Panc1 (cell line): ENCODE measurements around the gene VMO1. TPM values are rescaled to one million over a fixed set of nuclear protein-coding genes. Genes with fewer than 3 reads are reported as not detected.

Experiments
- ATAC-seq: fragments of 200-7000 bp; cut with Tn5 transposase; 2 replicates; pipeline ENCODE4 v1.9.1; 2020; ENCODE audit warnings: mild to moderate bottlenecking, moderate library complexity
- BruUV-seq: library from RNA; stranded (reverse); fragments of 400-500 nt; replicated peaks from 2 replicates; lab custom pipeline; 2021; lab: Mats Ljungman, UMichigan
- CTCF ChIA-PET: fragments of 300-600 bp; sonication (Branson Sonifier 250); formaldehyde crosslinking; loops from one replicate; lab custom pipeline; 2022; ENCODE audit warnings: antibody characterized with exemption; lab: Charles Lee
- POLR2A ChIA-PET: fragments of 300-600 bp; sonication (Branson Sonifier 250); formaldehyde crosslinking; loops from one replicate; lab custom pipeline; 2022; ENCODE audit warnings: antibody characterized with exemption; lab: Charles Lee
- DNase-seq: peaks from one replicate; pipeline ENCODE4 v3.0.0-alpha.2; 2010; ENCODE audit warnings: low read depth, low spot score
- H3K27ac ChIP-seq: 2 replicates; pipeline ENCODE4 v1.5.1; 2011; ENCODE audit warnings: mild to moderate bottlenecking, low read length, inconsistent platforms
- H3K27me3 ChIP-seq: fragments of 200-500 bp; sonication (Bioruptor generic); 2 replicates; pipeline ENCODE4 v1.6.0; 2014; ENCODE audit warnings: low read length, inconsistent platforms; ENCODE audit not compliant: control insufficient read depth, insufficient read depth
- H3K36me3 ChIP-seq: fragments of 200-500 bp; sonication (Bioruptor generic); 2 replicates; pipeline ENCODE4 v1.5.1; 2014; ENCODE audit warnings: inconsistent platforms, mild to moderate bottlenecking, low read length, moderate library complexity; ENCODE audit not compliant: control insufficient read depth, insufficient read depth
- H3K4me1 ChIP-seq: 2 replicates; pipeline ENCODE4 v1.5.1; 2011; ENCODE audit warnings: inconsistent platforms, mild to moderate bottlenecking, low read length, moderate library complexity; ENCODE audit not compliant: control insufficient read depth, insufficient read depth
- H3K4me3 ChIP-seq, 2 experiments: 2 replicates each; pipeline ENCODE4 v1.5.1; 2011 to 2012; ENCODE audit warnings: low read depth in 2 of 2, low read length in 2 of 2, mild to moderate bottlenecking in 2 of 2, inconsistent platforms in 1 of 2, moderate library complexity in 1 of 2
- H3K9me3 ChIP-seq: fragments of 200-500 bp; sonication (Bioruptor generic); 2 replicates; pipeline ENCODE4 v1.5.1; 2014; ENCODE audit warnings: low read depth, mild to moderate bottlenecking, inconsistent platforms, low read length, moderate library complexity; ENCODE audit not compliant: control insufficient read depth, insufficient read depth
- POLR2AphosphoS5 ChIP-seq: IDR thresholded peaks from 2 replicates; pipeline ENCODE4 v1.6.1; 2012; ENCODE audit warnings: mild to moderate bottlenecking, low read depth, low read length, moderate library complexity
- SIN3A ChIP-seq: IDR thresholded peaks from 2 replicates; pipeline ENCODE4 v1.6.1; 2012; ENCODE audit warnings: low read depth, mild to moderate bottlenecking, low read length, moderate library complexity, borderline replicate concordance; ENCODE audit not compliant: insufficient read depth
- TCF7L2 ChIP-seq: IDR thresholded peaks from 2 replicates; pipeline ENCODE4 v1.6.1; 2011; ENCODE audit warnings: mild to moderate bottlenecking, low read depth, low read length, inconsistent platforms
- in situ Hi-C: cut with HindIII; loops from 2 replicates; pipeline ENCODE4 v1.10.0; 2016; ENCODE audit warnings: low sequenced_read_pairs, low pct_unique_long_range_greater_than_20kb
- intact Hi-C: fragments of 100-400 bp; cut with micrococcal nuclease; formaldehyde crosslinking; loops from one replicate; pipeline ENCODE4 v1.10.0; 2022; ENCODE audit not compliant: unreplicated experiment
- total RNA-seq: library from RNA; stranded (reverse); gene quantifications from one replicate; pipeline ENCODE4 v1.2.1, GENCODE V29; 2021; ENCODE audit not compliant: unreplicated experiment
- TF ChIP-seq, protein P1 (sequence below): fragments of 450-650 bp; IDR thresholded peaks from 2 replicates; pipeline ENCODE4 v1.5.1; 2017; ENCODE audit warnings: mild to moderate bottlenecking
- TF ChIP-seq, protein P2 (sequence below), 2 experiments: IDR thresholded peaks; 2 replicates each; pipeline ENCODE4 v1.6.1; 2011 to 2012; ENCODE audit warnings: low read depth in 2 of 2, control low read depth in 1 of 2, low read length in 1 of 2, mild to moderate bottlenecking in 1 of 2, moderate library complexity in 1 of 2; ENCODE audit not compliant: insufficient read depth in 1 of 2

The VMO1 gene
- total RNA-seq, 1 experiment from 2014 or later: 0.49 TPM

DNA sequence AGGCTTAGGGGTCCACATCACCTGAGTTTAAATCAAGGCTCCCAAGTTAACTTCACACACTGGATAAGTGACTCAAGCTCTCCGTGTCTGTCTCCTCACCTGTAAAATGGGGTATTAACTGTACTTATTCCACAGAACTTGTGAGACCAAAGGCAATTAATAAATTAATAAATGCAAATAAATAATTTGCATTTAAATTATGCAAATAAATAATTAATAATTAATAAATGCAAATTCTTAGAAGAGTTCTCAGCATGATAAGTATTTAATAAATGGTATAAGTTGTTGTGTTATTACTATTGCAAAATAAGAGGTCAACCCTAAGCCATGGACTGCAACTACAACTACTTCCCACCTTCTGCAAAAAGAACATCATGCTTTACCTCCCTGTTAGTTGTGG, 32.8 kb downstream of the VMO1 start:
- ChIA-PET POLR2A (no interaction called here), CTCF (interaction anchor here (0.7 kb wide), 1 partner anchor 277 kb away, joined by 3 read pairs; no protein-coding TSS in a partner anchor)
- ATAC-seq (no peak), DNase-seq (no peak)
- Histone ChIP-seq H3K27ac (no peak overlapping the region), H3K36me3 (no peaks in the 10 kb centered on the region), H3K4me1 (no peaks in the 10 kb centered on the region), H3K4me3 (no peak overlapping the region), H3K27me3 (peaks cover 2% of the 10 kb centered on the region), H3K9me3 (no peaks in the 10 kb centered on the region)
- intact Hi-C loops: no loop called here
- in situ Hi-C loops: no loop called here
- BruUV-seq: no TSS peak
- TF ChIP-seq, protein P1, sequence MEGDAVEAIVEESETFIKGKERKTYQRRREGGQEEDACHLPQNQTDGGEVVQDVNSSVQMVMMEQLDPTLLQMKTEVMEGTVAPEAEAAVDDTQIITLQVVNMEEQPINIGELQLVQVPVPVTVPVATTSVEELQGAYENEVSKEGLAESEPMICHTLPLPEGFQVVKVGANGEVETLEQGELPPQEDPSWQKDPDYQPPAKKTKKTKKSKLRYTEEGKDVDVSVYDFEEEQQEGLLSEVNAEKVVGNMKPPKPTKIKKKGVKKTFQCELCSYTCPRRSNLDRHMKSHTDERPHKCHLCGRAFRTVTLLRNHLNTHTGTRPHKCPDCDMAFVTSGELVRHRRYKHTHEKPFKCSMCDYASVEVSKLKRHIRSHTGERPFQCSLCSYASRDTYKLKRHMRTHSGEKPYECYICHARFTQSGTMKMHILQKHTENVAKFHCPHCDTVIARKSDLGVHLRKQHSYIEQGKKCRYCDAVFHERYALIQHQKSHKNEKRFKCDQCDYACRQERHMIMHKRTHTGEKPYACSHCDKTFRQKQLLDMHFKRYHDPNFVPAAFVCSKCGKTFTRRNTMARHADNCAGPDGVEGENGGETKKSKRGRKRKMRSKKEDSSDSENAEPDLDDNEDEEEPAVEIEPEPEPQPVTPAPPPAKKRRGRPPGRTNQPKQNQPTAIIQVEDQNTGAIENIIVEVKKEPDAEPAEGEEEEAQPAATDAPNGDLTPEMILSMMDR: no peak

GRCh38 chr17:4751932-4752331, 34.2 kb downstream of the VMO1 start:
- ATAC-seq (no peak), DNase-seq (no peak)
- CTCF ChIA-PET: interaction anchor here (0.6 kb wide), 1 partner anchor 185 kb away, joined by 4 read pairs; no protein-coding TSS in a partner anchor
- in situ Hi-C loops (no loop called here), intact Hi-C loops (no loop called here)
- no TSS peak for BruUV-seq
- Histone ChIP-seq H3K27me3 (peaks cover 2% of the 10 kb centered on the region), H3K9me3 (no peaks in the 10 kb centered on the region), H3K27ac (no peak overlapping the region), H3K4me1 (no peaks in the 10 kb centered on the region), H3K4me3 (no peak overlapping the region), H3K36me3 (no peaks in the 10 kb centered on the region)
- TF ChIP-seq TCF7L2: no peak
- TF ChIP-seq POLR2AphosphoS5: no peak
- TF ChIP-seq SIN3A: no peak
- TF ChIP-seq, protein P2, sequence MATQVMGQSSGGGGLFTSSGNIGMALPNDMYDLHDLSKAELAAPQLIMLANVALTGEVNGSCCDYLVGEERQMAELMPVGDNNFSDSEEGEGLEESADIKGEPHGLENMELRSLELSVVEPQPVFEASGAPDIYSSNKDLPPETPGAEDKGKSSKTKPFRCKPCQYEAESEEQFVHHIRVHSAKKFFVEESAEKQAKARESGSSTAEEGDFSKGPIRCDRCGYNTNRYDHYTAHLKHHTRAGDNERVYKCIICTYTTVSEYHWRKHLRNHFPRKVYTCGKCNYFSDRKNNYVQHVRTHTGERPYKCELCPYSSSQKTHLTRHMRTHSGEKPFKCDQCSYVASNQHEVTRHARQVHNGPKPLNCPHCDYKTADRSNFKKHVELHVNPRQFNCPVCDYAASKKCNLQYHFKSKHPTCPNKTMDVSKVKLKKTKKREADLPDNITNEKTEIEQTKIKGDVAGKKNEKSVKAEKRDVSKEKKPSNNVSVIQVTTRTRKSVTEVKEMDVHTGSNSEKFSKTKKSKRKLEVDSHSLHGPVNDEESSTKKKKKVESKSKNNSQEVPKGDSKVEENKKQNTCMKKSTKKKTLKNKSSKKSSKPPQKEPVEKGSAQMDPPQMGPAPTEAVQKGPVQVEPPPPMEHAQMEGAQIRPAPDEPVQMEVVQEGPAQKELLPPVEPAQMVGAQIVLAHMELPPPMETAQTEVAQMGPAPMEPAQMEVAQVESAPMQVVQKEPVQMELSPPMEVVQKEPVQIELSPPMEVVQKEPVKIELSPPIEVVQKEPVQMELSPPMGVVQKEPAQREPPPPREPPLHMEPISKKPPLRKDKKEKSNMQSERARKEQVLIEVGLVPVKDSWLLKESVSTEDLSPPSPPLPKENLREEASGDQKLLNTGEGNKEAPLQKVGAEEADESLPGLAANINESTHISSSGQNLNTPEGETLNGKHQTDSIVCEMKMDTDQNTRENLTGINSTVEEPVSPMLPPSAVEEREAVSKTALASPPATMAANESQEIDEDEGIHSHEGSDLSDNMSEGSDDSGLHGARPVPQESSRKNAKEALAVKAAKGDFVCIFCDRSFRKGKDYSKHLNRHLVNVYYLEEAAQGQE (IDR thresholded peaks at IDR 0.05; ENCODE audit: insufficient read depth in 1 of 2, low read depth in 2 of 2, low read length in 1 of 2): no peak
- TF ChIP-seq, protein P1: no peak
- POLR2A ChIA-PET: no interaction called here
